Measurements from ENCODE around the gene NCAPD2. TPM values are rescaled to one million over a fixed set of nuclear protein-coding genes. Genes with fewer than 3 reads are reported as not detected.

NCAPD2 gene
- total and polyA plus RNA-seq, 2 donors (not counting 1 experiment from before 2014, with no cell fraction given) = 19.9 to 42.1 TPM

- Histone ChIP-seq H3K4me3 (ENCODE audit: control extremely low read depth in 1 of 5, extremely low read depth in 1 of 5, insufficient read depth in 1 of 5, low read depth in 2 of 5, low read length in 4 of 5) (peak overlapping the region; percentile 86 to 97 (median 94)), H3K9me3 (ENCODE audit: control extremely low read depth in 1 of 3, control insufficient read depth in 2 of 3, insufficient read depth in 1 of 3, low read length in 2 of 3) (no peaks in the 10 kb centered on the region), H3K4me2 (replicated peaks; ENCODE audit: low read depth, low read length, poor library complexity, severe bottlenecking) (peak overlapping the region; percentile 83), H3K79me2 (ENCODE audit: control insufficient read depth, insufficient read depth, low read length) (peaks cover 64% of the 10 kb centered on the region), H2AFZ (ENCODE audit: insufficient read depth, low read depth, low read length, poor library complexity, severe bottlenecking) (peak overlapping the region; percentile 80), H4K20me1 (ENCODE audit: control insufficient read depth, insufficient read depth, low read length, poor library complexity, severe bottlenecking) (no peaks in the 10 kb centered on the region), H3K9ac (ENCODE audit: low read length) (peak overlapping the region; percentile 98), H3K4me1 (ENCODE audit: control insufficient read depth in 2 of 2, insufficient read depth in 2 of 2, low read length in 2 of 2) (peaks cover 40 to 62% of the 10 kb centered on the region in 2 donors), H3K27ac (ENCODE audit: low read length in 2 of 2) (peak overlapping the region; percentile 96 to 98), H3K36me3 (replicated peaks in 1 of 2; ENCODE audit: control extremely low read depth in 1 of 2, control insufficient read depth in 1 of 2, extremely low read depth in 1 of 2, insufficient read depth in 2 of 2, low read length in 1 of 2) (peaks cover 0 to 30% of the 10 kb centered on the region in 2 experiments), H3K27me3 (replicated peaks in 1 of 4; ENCODE audit: control extremely low read depth in 1 of 4, control insufficient read depth in 3 of 4, insufficient read depth in 4 of 4, low read length in 3 of 4) (no peaks in the 10 kb centered on the region)
- ATAC-seq (ENCODE audit: low read depth) = no peak
- Mint-ChIP-seq H3K9me3 (ENCODE audit: insufficient read depth) (no peaks in the 10 kb centered on the region), H3K4me3 (peak overlapping the region; percentile 97), H3K27ac (peak overlapping the region; percentile 99), H3K4me1 (peaks cover 68% of the 10 kb centered on the region), H3K27me3 (no peaks in the 10 kb centered on the region)
- intact Hi-C loops (cut with micrococcal nuclease) = loop anchor here (1.0 kb wide), 1 partner anchor 28 kb away; no protein-coding TSS in a partner anchor
- ChIA-PET CTCF (interaction anchor here (0.5 to 5.2 kb wide), 13 partner anchors 11 to 103 kb away, joined by 3 to 80 read pairs (median 3); partner anchors contain the start of gene VAMP1), POLR2A (interaction anchor here (0.6 to 3.4 kb wide), 8 partner anchors 8 to 164 kb away, joined by 3 to 54 read pairs (median 12); partner anchors contain the start of genes GAPDH and VAMP1)
- TF ChIP-seq EZH2 (IDR thresholded peaks at IDR 0.05; ENCODE audit: borderline replicate concordance, insufficient read depth, low read depth, low read length, poor library complexity, severe bottlenecking) (no peak), CTCF (IDR thresholded peaks at IDR 0.05) (no peak)
- DNase-seq = no peak
- 26% methylated on average over 11 of the region's 11 CpGs for WGBS (ENCODE audit: insufficient coverage)
Measured at GRCh38 chr12:6450869-6451347, 43.0 kb upstream of the NCAPD2 start.

Measured in B cell (primary cell).